H1 (cell line): ENCODE data around the gene ADGRL3. TPM values are rescaled to one million over a fixed set of nuclear protein-coding genes. Genes with fewer than 3 reads are reported as not detected.

ENCODE experiments used
- RAD21 ChIP-seq, 2 experiments: IDR thresholded peaks in 1 of 2; conservative IDR thresholded peaks in 1 of 2; 2 replicates each; pipeline ENCODE4 v1.6.1; 2011; ENCODE audit warnings: low read depth in 2 of 2, low read length in 2 of 2, improper control_type of control experiment in 1 of 2, inconsistent platforms in 1 of 2, mild to moderate bottlenecking in 1 of 2, moderate library complexity in 1 of 2
- polyA plus RNA-seq, 7 experiments: library from polyadenylated mRNA; depleted of rRNA in 3 of 7; stranded (reverse) in 5 of 7; unstranded in 2 of 7; fragments of >200 nt in 5 of 7; fragments of 200-250 nt in 2 of 7; gene quantifications; 1 replicate in 5 of 7; 2 replicates in 1 of 7; 4 replicates in 1 of 7; pipeline versions ENCODE4 v1.2.1 to v1.2.3, GENCODE V29; 2011 to 2013; ENCODE audit warnings: missing spikeins in 2 of 7, mixed read lengths in 2 of 7
- total RNA-seq: library from RNA; stranded (reverse); fragmentation: NEBNext Ultra II Directional; extraction: Animal tissue kit (Norgen Biotek cat#: 25700); gene quantifications from 2 replicates; pipeline ENCODE4 v1.2.1, GENCODE V29; 2021

The ADGRL3 gene
- total and polyA plus RNA-seq, 2 of the 8 experiments (the other 6 are each of a cell fraction or from before 2014, with no cell fraction given) = 6.6 to 13.0 TPM

GRCh38 chr4:62023633-62024032 is 823.5 kb downstream of the ADGRL3 start (continued):
- no peak for TF ChIP-seq RAD21 (IDR thresholded peaks at IDR 0.05 in 1 of 2, conservative IDR thresholded peaks at IDR 0.05 in 1 of 2; ENCODE audit: low read depth in 2 of 2, low read length in 2 of 2)
